HG03432 (cell line): ENCODE data around the gene ADAM12.
A peak's percentile ranks its signal among the peaks of the same experiment; 100 is the strongest.

ENCODE experiments used
- ATAC-seq: cut with Tn5 transposase; IDR thresholded peaks from one replicate; pipeline ENCODE4 v1.9.1; 2021; ENCODE audit warnings: mild to moderate bottlenecking, moderate library complexity; ENCODE audit not compliant: unreplicated experiment

The ADAM12 gene

DNA sequence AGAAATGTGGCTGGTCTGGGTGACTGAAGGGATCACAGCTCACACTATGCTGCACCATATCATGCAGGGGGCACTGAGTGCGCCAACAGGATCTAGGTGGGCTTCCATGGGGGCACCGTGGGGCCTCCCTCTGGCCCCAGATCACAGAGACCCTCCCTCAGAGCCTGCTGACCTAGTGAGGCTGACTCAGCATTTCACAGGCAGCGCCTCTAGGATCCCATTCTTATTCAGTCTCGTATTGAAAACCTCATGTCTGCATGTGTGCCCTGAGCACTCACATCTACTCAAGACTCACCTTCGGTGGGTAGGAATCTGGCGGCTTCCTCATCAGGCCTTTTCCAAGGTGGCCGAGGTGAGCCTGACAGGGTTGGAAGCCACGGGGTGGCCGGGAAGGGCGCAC lies 350.3 kb downstream of the ADAM12 start:
- no peak for ATAC-seq

DNA sequence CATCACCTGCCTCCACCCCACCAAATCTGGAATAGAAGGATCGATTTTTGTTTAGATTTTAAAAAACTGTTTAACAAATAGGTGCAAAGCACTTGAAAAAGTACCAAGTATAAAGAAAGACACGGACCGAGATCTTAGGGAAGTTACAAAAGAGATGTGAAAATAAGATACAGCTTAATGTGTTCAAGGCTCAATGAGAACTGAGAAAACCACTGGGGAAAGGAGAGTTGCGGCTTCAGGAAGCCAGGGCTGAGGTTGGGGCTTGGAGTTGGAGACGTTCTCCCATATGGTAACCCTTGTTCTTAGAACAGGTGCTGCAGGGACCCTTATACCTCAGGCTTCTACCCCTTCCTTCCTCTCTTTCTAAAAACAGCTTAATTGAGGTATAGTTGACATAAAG lies 351.8 kb downstream of the ADAM12 start:
- ATAC-seq: no peak

DNA sequence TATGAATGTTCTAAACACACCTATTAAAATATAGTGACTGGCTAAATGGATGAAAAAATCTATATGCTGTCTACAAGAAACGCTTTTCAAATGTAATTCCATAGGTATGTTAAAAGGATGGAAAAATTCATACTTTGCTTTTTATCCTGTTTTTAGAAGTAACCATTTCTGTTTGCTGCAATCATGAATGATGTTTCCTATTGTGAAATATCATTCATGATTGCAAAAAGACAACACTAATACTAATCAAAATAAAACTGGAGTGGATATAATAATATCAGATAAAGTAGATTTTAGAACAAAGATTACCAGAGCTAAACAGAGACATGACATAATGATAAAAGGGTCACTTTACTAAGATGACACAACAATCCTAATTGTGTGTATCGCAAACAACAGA lies 353.7 kb downstream of the ADAM12 start:
- ATAC-seq: no peak

DNA sequence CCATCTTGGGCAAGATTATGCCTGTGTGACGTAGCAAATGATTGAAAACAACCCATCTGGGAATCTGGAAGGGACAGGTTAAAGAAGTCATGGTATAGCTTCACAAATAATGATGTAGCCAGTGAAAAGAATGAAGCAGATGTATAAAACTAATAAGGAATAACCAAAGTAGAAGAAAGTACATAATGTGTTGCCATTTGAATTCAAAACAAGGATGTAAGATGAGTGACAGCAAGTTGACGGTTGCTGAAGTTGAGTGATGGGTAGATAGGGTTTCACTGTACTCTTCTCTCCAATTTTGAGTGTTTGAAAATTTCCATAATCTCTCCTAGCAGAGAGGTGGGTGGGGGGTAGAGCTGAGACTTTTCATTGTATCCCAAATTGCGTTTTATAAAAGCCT lies 358.3 kb downstream of the ADAM12 start:
- ATAC-seq: no peak

DNA sequence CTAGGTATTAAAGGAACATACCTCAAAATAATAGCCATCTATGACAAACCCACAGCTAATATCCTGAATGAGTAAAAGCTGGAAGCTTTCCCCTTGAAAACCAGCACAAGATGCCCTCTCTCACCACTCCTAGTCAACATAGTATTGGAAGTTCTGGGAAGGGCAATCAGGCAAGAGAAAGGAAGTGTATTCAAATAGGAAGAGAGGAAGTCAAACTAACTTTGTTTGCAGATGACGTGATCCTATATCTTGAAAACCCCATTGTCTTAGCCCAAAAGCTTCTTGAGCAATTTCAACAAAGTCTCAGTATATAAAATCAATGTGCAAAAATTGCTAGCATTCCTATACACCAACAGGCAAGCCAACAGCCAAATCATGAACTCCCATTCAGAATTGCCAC lies 360.6 kb downstream of the ADAM12 start:
- no peak for ATAC-seq

DNA sequence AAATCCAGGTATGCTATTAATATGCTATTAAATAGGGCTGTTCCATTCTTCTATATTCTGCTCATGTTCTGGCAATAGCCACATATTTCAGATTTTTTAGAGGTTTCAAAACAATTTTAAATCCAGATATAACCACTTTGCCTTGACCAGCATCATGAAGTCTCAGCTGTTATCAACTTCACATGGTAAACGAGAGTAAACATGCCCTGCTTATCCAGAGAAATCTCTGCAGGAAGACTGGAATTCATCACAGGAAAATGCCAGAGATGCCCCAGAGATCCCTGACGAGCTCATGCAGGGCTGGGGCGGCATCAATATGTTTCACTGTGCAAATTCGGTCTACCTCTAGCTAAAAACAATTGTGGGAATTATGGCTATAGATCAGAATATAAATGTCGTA lies 365.4 kb downstream of the ADAM12 start:
- ATAC-seq: no peak

DNA sequence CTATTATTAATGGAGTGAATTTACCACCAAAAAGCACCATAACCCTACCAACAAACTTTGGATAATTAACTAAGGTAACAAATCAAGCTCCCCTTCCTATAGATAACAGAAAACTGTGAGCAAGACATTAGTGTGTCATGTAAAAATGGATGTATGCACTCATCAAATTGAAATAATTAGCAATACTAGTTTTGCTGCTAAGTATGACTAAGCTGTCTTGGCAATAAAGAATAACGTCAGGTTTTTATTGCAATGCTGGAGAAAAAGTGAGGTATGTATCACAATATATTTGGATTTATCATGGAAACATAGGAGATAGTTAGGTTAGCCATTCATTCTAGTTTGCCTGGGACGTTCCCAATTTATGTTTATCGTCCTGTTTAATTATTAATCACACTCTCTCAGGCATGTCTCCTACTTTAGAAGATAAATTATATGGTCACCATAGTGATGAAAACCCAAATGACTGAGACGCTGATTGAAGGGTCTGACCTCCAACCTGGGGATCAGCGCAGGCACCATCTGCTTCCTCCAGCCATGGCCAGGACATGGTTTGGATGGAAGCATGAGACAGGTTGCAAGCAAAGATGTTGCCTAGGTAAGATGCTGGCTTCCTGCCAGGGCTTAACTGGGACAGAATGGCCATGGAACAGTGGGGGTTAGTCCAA lies 366.3 kb downstream of the ADAM12 start:
- ATAC-seq: no peak

DNA sequence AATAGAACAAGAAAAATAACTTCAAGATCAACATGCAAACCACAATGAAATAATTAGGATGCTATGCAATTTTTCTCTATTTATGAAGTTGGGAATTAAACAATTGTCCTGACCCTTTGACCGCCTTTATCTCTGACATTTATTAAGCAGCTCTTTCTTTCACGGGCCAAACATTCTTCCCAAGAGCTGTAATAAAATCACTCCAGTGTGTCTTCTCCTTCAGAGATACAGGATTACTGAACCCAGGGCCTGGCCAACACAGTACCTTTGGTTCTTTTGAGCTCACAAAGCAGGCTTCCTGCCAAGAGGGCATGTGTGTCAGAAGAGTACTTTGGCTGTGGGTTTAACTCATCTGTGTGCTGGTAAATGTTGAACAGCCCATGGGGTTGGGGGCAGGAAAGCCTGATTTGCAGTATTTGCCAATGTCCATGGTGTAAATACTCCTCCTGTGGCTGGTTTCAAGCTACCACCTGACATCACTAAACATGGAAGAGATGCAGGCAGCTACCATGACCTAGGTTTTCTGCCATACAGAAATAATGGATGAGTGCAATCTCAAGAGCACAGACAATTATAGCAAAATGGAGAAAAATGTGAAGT lies 370.2 kb downstream of the ADAM12 start:
- ATAC-seq: no peak

DNA sequence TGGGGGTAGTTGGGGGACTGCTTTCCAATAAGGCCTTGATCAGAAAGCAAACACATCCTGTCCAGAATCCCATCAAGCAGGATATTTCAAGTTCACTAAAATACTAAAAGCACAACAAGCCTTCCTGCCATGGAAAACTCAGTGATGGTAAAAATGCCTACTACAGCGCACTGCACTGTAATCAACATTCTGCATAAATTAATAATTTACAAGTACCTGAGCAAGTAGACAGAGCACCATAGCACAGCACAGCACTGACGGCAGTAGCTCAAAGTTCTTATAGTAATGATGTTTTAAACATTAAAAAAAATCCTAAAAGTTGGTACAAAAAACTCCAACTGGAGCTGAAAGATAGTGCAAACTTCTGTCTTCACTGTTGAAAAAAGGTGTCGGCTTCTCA lies 371.4 kb downstream of the ADAM12 start:
- no peak for ATAC-seq

DNA sequence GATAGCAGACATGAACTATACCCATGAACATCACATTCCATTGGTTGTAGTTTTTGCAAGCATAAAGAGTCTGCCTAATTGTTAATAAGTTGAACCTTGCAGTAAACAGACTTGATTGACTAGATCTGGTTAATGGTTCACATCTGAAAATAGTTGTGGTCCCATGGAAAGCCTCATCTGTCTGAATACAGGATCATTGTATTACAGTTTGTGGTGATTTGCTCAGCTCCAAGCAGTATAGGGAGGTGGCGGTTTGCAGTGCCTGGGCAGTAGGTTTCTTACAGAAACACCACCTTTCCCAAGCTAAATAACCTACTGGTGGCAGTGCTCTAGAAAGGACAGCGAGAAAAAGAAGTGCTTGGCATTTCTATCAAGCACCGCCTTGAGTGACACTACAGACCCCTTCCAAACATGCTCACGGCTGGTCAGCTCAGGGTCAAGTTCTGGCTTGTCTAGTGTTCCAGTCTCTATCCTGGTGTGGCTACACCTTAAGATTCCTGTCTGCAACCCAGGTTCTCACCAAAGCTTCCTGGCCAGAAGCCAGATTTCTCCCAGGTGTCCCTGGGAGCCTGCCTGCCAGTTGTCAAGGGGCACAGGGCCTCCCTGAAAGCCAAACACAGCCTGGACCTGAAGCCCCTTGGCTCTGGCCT lies 372.0 kb downstream of the ADAM12 start:
- no peak for ATAC-seq

DNA sequence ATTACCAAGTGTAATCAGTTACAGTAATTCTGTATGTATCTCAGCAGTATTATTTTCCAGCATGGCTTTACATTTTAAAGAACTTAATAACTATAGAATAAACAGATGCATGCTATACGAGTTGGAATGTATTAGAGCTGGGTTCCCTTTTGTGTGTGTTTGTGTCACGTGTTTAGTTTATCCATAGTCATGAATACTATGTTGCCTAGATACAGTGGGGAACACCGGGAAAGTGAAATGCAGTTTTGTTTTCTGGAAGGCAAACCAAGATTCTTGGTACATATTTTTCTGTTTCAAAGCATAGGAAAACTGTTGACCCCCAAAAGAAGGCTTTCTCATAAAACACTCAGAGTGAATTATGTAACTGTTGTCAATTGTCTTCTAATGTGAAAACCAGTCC lies 372.9 kb downstream of the ADAM12 start:
- ATAC-seq: no peak

DNA sequence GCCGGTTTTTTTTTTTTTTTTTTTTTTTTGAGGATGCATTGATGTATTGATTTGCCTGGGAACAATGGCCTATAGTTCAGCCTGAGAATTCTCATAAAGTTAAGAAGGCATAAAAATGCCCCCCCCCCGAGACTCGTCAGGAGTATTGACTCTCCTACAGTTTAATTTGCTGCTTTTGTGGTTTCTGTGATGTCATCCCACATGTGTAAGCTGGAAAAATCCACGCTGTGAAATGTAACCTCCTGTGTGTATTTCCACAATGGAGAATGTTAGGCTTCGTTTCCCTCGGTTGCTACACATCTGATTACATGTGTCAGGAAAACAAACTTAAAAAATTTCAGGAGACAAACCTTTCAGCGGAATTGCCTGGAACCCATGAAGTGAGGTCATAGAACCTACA lies 374.0 kb downstream of the ADAM12 start:
- no peak for ATAC-seq

DNA sequence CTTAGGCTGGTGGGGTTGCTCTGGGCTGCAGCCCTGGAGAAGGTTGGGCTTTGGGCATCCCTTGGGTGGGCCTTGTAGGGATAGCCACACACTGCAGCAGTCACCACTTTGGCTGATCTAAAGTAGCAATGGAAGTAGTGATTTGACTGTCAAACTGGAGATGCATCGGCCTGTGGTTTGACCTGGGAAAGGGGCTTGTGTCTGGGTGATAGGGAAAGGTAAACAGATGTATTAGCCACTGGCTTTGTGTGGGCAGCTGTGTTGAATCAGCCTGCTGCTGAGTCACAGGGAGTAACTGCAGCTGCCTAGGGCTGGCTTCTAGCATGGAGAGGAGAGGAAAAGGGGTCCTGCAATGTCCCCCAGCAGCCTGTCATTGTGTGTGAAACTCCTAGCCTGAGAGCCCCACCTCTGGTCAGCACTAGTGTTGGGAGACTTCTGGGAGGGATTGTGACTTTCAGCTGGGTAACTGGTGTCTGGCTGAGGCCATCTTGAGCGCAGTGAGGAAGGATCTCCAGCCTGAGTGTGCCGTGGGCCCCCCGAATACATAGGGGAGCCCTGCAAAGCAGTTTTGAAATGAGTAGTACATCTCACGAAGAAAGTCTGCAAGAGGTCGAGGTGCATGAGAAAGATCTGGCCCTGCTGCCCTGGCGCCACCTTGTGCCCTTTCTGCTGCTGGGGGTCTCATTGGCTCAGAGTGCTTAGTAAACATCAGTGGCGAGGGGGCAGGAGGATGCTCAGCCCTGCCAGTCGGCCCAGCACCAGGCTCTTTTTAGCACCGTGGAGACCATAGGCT lies 374.6 kb downstream of the ADAM12 start:
- ATAC-seq: peak; percentile 60

DNA sequence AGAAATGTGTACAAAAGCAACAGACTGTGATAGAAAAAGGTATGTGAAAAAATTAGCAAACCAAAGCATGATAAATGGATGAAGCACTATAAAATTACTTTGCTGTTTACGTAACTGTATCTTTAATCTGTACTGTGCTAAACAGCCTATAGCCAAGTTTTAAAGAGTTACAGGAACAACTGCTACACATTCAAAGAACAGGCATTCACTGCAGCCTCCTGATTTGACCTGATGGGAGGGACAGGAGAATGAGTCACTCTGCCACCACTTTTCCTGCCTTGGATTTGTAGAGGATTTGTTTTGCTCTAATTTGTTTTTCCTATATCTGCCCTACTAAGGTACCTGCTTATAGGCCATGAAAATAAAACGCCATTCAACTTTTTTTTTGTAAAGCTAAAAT lies 375.8 kb downstream of the ADAM12 start:
- no peak for ATAC-seq

DNA sequence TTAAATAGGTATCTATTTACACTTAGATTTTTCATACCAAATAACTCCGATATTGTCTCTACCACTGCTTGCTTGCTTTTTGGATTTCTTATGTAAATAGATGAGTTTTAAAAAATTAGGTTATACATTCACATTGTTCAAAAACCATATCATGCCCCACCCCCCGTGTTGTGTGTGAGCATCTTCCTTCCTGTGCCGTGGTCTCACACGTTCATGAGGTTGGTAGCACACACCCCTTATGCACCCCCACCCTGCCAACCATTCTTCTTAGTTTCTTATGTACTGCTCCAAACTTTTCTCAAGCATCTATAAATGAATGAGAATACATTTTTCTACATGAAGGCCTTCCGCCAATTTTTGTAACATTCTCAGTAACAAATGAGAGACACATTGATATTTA lies 376.3 kb downstream of the ADAM12 start:
- no peak for ATAC-seq

DNA sequence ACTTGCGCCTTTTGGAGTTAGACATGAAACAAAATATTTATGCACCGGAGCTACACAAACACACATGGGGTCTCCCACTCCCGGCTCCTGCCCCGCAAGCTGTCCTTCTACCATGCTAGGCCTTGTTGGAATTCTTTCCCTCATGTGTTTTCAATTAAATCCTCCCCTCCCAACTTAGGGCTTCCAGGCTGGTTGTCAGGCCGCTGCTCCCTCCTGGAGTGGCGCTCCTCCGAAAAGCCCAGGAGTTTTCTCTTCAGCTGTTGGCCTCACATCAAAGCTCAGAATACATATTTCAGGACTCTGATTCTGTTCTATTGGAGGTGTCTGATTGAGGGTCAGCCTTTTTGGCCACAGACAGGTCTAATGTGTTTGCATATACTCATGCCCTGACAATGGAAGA lies 378.6 kb downstream of the ADAM12 start:
- no peak for ATAC-seq

DNA sequence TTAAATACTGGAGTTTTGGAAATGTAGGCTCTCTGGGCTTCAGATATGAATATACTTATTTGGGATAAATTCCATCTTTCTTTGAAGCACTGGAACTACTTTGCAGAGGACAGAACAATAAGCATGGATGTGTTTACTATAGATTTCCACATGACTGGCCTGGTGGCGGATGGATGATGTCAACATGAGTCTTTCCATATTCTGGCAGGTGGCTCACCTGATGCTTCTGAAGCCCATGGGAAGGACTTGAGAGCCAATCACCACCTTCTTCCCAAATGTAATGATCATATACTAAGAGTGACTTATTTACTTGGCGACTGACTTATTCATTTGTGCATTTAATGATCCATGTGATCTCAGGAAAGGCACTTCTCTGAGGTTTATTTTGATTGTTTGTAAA lies 381.4 kb downstream of the ADAM12 start:
- ATAC-seq: no peak

DNA sequence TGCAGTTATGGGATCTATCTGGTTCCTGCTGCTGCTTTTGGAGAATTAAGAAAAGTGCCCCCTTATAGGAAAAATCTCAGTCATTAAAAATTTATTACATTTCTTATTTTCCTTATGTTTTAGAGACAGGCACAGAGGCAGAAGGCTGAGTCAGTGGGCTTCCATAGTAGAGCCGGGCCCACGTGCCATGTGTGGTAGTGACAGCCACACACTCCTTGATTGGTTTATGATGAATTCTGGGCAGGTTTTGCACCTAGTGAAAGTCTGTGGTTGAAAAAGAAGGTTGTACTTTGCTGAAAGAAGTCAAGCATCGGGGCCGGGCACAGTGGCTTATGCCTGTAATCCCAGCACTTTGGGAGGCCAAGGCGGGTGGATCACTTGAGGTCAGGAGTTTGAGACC lies 382.0 kb downstream of the ADAM12 start:
- ATAC-seq: no peak

DNA sequence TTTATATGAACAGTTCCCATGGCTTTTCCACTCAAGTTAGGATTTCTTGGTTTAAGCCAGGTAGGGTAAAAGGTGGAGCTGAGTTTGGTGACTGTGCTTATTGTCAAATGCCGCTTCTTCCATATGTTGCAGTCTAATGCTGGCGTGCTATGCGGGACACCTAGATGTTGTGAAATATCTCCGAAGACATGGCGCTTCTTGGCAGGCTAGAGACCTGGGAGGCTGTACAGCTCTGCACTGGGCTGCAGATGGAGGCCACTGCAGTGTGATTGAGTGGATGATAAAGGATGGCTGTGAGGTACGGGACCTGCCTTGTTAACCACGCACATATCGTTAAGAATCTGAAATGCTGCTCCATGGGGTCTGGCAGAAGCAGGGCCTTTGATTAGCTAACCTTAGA lies 383.5 kb downstream of the ADAM12 start:
- ATAC-seq: no peak

DNA sequence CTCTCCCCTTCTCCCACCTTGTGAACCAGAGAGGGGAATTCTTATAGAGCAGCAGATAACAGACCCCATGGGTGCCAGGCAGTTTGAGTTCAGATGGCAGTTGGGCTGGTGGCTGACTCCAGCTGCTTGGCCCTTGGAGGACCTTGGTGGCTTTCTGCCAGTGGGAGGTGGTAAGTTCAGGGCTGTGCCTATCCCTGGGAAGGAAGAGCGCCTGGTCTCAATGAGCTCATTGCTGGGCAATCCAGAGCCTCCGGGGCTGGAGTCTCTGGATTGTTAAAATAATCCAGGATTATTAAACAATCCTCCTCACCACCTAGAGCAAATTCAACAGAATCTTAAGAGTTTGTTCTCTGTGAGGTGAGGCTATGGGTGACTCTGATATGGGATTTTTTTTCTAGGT lies 386.7 kb downstream of the ADAM12 start:
- ATAC-seq: no peak

DNA sequence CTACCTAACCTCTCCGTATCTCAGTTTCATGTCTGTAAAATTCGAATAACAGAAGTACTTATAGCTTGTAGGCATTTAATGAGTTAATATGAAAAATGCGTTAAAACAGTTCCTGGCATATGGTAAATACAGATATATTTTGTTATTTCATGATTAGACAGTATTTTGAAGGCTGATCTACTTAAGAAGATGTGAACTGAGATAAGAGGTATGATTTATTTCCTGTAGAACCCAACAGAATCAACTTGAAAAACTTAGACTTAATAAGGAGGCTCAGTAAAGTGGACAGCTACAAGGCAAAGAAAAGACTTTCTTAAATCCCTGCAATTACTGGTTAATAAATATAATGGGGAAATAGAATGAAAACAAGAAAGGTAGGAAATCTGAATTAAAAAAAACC lies 388.6 kb downstream of the ADAM12 start:
- ATAC-seq: no peak

DNA sequence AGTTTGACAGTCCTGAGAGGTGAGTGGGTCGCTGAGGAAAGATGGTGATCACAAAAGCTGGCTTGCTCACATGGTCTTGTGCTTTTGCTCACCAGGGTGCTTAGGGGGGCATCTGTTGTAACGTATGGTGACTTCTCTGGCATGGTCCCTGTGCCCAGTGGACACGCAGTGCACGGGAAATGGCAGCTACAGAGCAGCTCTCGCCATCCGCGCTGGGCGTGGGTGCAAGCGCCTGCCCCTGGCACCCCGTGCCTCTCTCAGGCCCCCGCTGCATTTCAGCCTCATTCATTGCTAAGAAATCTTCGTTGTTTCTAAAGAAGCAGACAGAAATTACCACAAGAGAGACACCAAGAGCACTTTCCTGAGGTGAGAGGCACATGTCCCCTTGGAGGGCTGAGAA lies 390.7 kb downstream of the ADAM12 start:
- no peak for ATAC-seq
